HepG2 (cell line): ENCODE measurements around the gene GGACT. TPM values are rescaled to one million over a fixed set of nuclear protein-coding genes. Genes with fewer than 3 reads are reported as not detected.

Source experiments
- ATAC-seq: fragments of 200-7000 bp; cut with Tn5 transposase; 3 replicates; pipeline ENCODE4 v1.9.1; 2020; ENCODE audit warnings: mild to moderate bottlenecking, moderate library complexity
- BruUV-seq: library from RNA; stranded (reverse); fragments of 400-500 nt; replicated peaks from 2 replicates; lab custom pipeline; 2021; lab: Mats Ljungman, UMichigan
- CTCF ChIA-PET: fragments of 300-600 bp; formaldehyde crosslinking; extraction: SDS; loops from one replicate; lab custom pipeline; 2021; ENCODE audit warnings: low total read pairs, inconsistent platforms, low intra/inter-chr PET ratio; lab: Yijun Ruan, JAX
- POLR2A ChIA-PET: fragments of 350-600 bp; sonication (Branson Sonifier 250); formaldehyde crosslinking; loops from one replicate; lab custom pipeline; 2020; ENCODE audit warnings: antibody characterized with exemption, inconsistent platforms; lab: Yijun Ruan, JAX
- DNase-seq: peaks from one replicate; pipeline ENCODE4 v3.0.0-alpha.2; 2015; ENCODE audit warnings: low spot score
- FAIRE-seq: peaks from 3 replicates; lab custom pipeline; 2011; peaks lifted over from hg19 to GRCh38; lab: Jason Lieb, UNC
- H2AFZ ChIP-seq: one replicate; pipeline ENCODE4 v1.6.1; 2011; ENCODE audit warnings: low read length, inconsistent platforms
- H3K27ac ChIP-seq: fragments of 300-600 bp; 3 replicates; pipeline ENCODE4 v1.8.0; 2011; ENCODE audit warnings: mixed run types, mild to moderate bottlenecking, mixed read lengths, low read length, inconsistent platforms; ENCODE audit not compliant: insufficient read depth; ENCODE audit errors: extremely low read length
- H3K27me3 ChIP-seq, 2 experiments: fragments of 200-600 bp in 1 of 2; 2 replicates in 1 of 2; 3 replicates in 1 of 2; pipeline versions ENCODE4 v1.6.0 to v1.8.0; 2011; ENCODE audit warnings: low read length in 2 of 2, mild to moderate bottlenecking in 2 of 2, moderate library complexity in 2 of 2, inconsistent platforms in 1 of 2; ENCODE audit not compliant: insufficient read depth in 2 of 2, control insufficient read depth in 1 of 2
- H3K36me3 ChIP-seq, 2 experiments: fragments of 200-600 bp in 1 of 2; replicated peaks in 1 of 2; 2 replicates in 1 of 2; 3 replicates in 1 of 2; pipeline versions ENCODE4 v1.5.1 to v1.8.0; 2011; ENCODE audit warnings: low read length in 2 of 2, inconsistent platforms in 1 of 2; ENCODE audit not compliant: insufficient read depth in 2 of 2, control insufficient read depth in 1 of 2
- H3K4me1 ChIP-seq: 2 replicates; pipeline ENCODE4 v1.5.1; 2012; ENCODE audit warnings: low read length, inconsistent platforms; ENCODE audit not compliant: insufficient read depth
- H3K4me2 ChIP-seq: 2 replicates; pipeline ENCODE4 v1.6.0; 2011; ENCODE audit warnings: low read depth, low read length, inconsistent platforms
- H3K4me3 ChIP-seq, 3 experiments: fragments of 200-600 bp in 1 of 3; sonication (generic), shearing (Covaris generic) in 1 of 3; replicated peaks in 1 of 3; 2 replicates each; pipeline ENCODE4 v1.5.1; 2011 to 2016; ENCODE audit warnings: low read length in 3 of 3, inconsistent platforms in 2 of 3, low read depth in 2 of 3, mild to moderate bottlenecking in 2 of 3, control low read depth in 1 of 3, mixed read lengths in 1 of 3; ENCODE audit not compliant: insufficient read depth in 1 of 3
- H3K79me2 ChIP-seq: one replicate; pipeline ENCODE4 v1.6.1; 2011; ENCODE audit warnings: low read length, inconsistent platforms; ENCODE audit not compliant: insufficient read depth
- H3K9ac ChIP-seq: 2 replicates; pipeline ENCODE4 v1.6.0; 2011; ENCODE audit warnings: mild to moderate bottlenecking, low read depth, low read length, inconsistent platforms; ENCODE audit not compliant: insufficient read depth
- H3K9me3 ChIP-seq: 2 replicates; pipeline ENCODE4 v1.5.1; 2012; ENCODE audit warnings: mild to moderate bottlenecking, low read length
- H4K20me1 ChIP-seq: 2 replicates; pipeline ENCODE4 v1.6.0; 2011; ENCODE audit warnings: inconsistent platforms, mild to moderate bottlenecking, low read length, moderate library complexity; ENCODE audit not compliant: insufficient read depth
- JUND ChIP-seq: sonication (generic); formaldehyde crosslinking; IDR thresholded peaks from 2 replicates; pipeline ENCODE4 v1.8.0; 2022; ENCODE audit warnings: mild to moderate bottlenecking, missing genetic modification reagents
- POGZ ChIP-seq: sonication (generic); formaldehyde crosslinking; IDR thresholded peaks from 2 replicates; pipeline ENCODE4 v1.4.0; 2020; ENCODE audit warnings: mild to moderate bottlenecking, missing genetic modification reagents
- TEAD3 ChIP-seq: optimal IDR thresholded peaks from 2 replicates; pipeline ENCODE3; 2016; ENCODE audit warnings: borderline replicate concordance
- ZFP62 ChIP-seq: sonication (generic); formaldehyde crosslinking; IDR thresholded peaks from 2 replicates; pipeline ENCODE4 v1.4.0; 2020; ENCODE audit warnings: missing genetic modification reagents
- ZMYM3 ChIP-seq: sonication (generic); formaldehyde crosslinking; IDR thresholded peaks from 2 replicates; pipeline ENCODE4 v1.5.1; 2020; ENCODE audit warnings: mild to moderate bottlenecking, missing genetic modification reagents
- ZNF317 ChIP-seq: sonication (generic); formaldehyde crosslinking; IDR thresholded peaks from 2 replicates; pipeline ENCODE4 v1.5.0; 2020; ENCODE audit warnings: mild to moderate bottlenecking, missing genetic modification reagents
- WGBS: methylation state at CpG from one replicate; pipeline ENCODE4 v1.1.6; 2017; ENCODE audit warnings: low lambda C conversion rate; 5-methylcytosine and 5-hydroxymethylcytosine counted together
- in situ Hi-C: cut with HindIII; loops from 2 replicates; pipeline ENCODE4 v1.10.0; 2017; ENCODE audit warnings: low pct_unique_long_range_greater_than_20kb; ENCODE audit not compliant: extremely low pct_ligation_motif_present
- intact Hi-C: fragments of 100-400 bp; cut with micrococcal nuclease; formaldehyde crosslinking; loops from one replicate; pipeline ENCODE4 v1.10.0; 2022; ENCODE audit not compliant: unreplicated experiment
- polyA plus RNA-seq, 8 experiments: library from polyadenylated mRNA; depleted of rRNA in 3 of 8; stranded (reverse) in 7 of 8; unstranded in 1 of 8; fragments of >200 nt; fragmentation: Illumina TruSeq in 4 of 8; extraction: Trizol in 4 of 8; gene quantifications; 2 replicates each; pipeline versions ENCODE4 v1.2.1 to v1.2.3, GENCODE V29; 2011 to 2016; ENCODE audit warnings: low read depth in 4 of 8, missing spikeins in 1 of 8, mixed read lengths in 1 of 8; ENCODE audit not compliant: insufficient read depth in 1 of 8
- total RNA-seq, 5 experiments: library from RNA; depleted of rRNA; stranded (reverse); fragments of >200 nt; fragmentation: Illumina TruSeq; extraction: Trizol; gene quantifications; 2 replicates each; pipeline ENCODE4 v1.2.3, GENCODE V29; 2016; ENCODE audit warnings: low read depth in 1 of 5
- TF ChIP-seq, protein P1 (sequence below): sonication (generic); formaldehyde crosslinking; IDR thresholded peaks from 2 replicates; pipeline ENCODE4 v1.8.0; 2022; ENCODE audit warnings: mild to moderate bottlenecking, missing genetic modification reagents, moderate library complexity

Gene GGACT
- total and polyA plus RNA-seq, 2 of the 13 experiments (the other 11 are each of a cell fraction or from before 2014, with no cell fraction given): 1.7 to 1.9 TPM

DNA sequence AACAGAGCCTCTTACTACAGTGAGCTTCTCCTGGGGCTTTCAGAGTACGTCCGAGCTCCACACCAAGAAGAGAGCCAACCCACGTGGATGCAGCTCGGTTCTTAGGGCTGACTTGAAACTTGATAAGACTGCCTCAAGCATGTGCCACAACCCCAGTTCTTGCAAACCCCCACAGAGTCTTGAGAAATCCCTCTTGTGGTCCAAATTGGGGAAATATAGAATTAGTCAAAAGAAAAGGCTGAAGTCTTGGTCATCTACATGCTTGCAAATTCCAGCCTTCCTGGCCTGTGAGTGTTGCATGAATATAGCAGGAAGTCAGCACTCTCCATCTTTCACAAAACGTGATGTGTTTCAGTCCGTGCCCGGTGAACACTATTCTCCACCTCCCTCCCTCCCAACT lies 95.2 kb downstream of the GGACT start:
- no peak for TF ChIP-seq ZFP62
- TF ChIP-seq, protein P1, sequence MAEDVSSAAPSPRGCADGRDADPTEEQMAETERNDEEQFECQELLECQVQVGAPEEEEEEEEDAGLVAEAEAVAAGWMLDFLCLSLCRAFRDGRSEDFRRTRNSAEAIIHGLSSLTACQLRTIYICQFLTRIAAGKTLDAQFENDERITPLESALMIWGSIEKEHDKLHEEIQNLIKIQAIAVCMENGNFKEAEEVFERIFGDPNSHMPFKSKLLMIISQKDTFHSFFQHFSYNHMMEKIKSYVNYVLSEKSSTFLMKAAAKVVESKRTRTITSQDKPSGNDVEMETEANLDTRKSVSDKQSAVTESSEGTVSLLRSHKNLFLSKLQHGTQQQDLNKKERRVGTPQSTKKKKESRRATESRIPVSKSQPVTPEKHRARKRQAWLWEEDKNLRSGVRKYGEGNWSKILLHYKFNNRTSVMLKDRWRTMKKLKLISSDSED: no peak
- no peak for TF ChIP-seq ZNF317 (CRISPR knock-in tag)

DNA sequence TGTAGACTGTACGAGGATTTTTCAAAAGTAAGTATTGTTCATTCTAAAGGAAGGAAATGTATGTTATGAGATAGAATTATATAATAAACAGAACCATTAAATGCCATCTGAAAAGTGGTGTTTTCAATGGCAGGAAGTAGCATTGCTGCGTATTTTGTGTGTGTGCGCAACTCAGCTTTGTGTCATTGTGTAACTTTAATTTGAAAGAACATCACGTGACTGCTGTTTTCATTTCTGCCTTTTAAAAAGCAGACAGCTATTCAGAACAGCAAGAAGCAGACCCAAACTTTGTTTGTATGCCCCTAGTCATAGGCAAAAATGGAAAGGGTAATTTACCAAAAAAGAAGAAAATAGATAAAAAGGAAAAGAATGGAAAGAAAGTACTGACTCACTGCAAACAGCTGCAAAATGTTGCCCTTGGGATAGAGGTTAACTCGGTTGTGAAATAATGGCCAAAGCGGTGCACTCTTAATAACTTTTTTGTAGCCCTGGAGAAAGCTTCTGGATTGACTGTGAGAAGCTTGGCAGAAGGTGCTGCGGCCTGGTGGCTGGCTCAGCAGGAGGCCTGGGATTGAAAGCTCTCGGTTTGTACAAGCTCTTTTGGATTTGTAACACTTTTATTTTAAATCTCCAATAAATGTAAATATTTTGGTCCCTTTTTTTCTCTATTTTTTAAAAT lies 97.3 kb downstream of the GGACT start:
- Histone ChIP-seq H3K27me3 (no peaks in the 10 kb centered on the region), H3K27ac (no peak overlapping the region), H3K9ac (no peak overlapping the region), H2AFZ (no peak overlapping the region), H3K4me1 (peaks cover 16% of the 10 kb centered on the region), H4K20me1 (no peaks in the 10 kb centered on the region), H3K79me2 (no peaks in the 10 kb centered on the region), H3K36me3 (no peaks in the 10 kb centered on the region; a peak in 2 of 5 replicates), H3K4me2 (no peak overlapping the region), H3K9me3 (no peaks in the 10 kb centered on the region), H3K4me3 (no peak overlapping the region)
- ChIA-PET CTCF (no interaction called here), POLR2A (no interaction called here)
- in situ Hi-C loops (no loop called here), intact Hi-C loops (no loop called here)
- TF ChIP-seq POGZ (CRISPR knock-in tag) (no peak), TEAD3 (CRISPR knock-in tag) (no peak), JUND (no peak), ZMYM3 (CRISPR knock-in tag) (no peak)
- BruUV-seq: no TSS peak
- WGBS: 93% methylated on average over 8 of the region's 8 CpGs
- ATAC-seq: no peak
- DNase-seq: no peak
- no peak for FAIRE-seq

More for the DNA sequence above, 95.2 kb downstream of the GGACT start:
- H3K4me2 ChIP-seq: no peak overlapping the region
- no peak overlapping the region for H3K4me3 ChIP-seq
- CTCF ChIA-PET: no interaction called here
- no peaks in the 10 kb centered on the region; a peak in 1 of 5 replicates for H3K27me3 ChIP-seq
- peaks cover 16% of the 10 kb centered on the region for H3K4me1 ChIP-seq
- ATAC-seq (no peak), FAIRE-seq (no peak), DNase-seq (no peak)
- POLR2A ChIA-PET: no interaction called here
- H3K9ac ChIP-seq: no peak overlapping the region
- H3K36me3 ChIP-seq: no peaks in the 10 kb centered on the region; a peak in 2 of 5 replicates
- no peak overlapping the region for H3K27ac ChIP-seq
- no peaks in the 10 kb centered on the region for H3K79me2 ChIP-seq
- no peaks in the 10 kb centered on the region for H3K9me3 ChIP-seq
- no TSS peak for BruUV-seq
- H2AFZ ChIP-seq: no peak overlapping the region
- WGBS: 98% methylated on average over 7 of the region's 7 CpGs
- H4K20me1 ChIP-seq: no peaks in the 10 kb centered on the region
- intact Hi-C loops: no loop called here
- in situ Hi-C loops: no loop called here
